Chondrocyte (in vitro differentiated cells): ENCODE results near the gene RELCH. TPM values are rescaled to one million over a fixed set of nuclear protein-coding genes. Genes with fewer than 3 reads are reported as not detected.

ENCODE experiments used
- DNase-seq: peaks from one replicate; pipeline ENCODE4 v3.0.0; 2021; ENCODE audit warnings: mixed read lengths, low spot score
- H3K27ac Mint-ChIP-seq: one replicate; pipeline ENCODE4 v1.8.0; 2021; ENCODE audit warnings: mild to moderate bottlenecking, moderate library complexity, mixed read lengths; ENCODE audit not compliant: unreplicated experiment
- H3K27me3 Mint-ChIP-seq: 2 replicates; pipeline ENCODE4 v1.8.0; 2021; ENCODE audit warnings: low read depth, mixed read lengths
- H3K36me3 Mint-ChIP-seq: 2 replicates; pipeline ENCODE4 v1.8.0; 2021; ENCODE audit warnings: low read depth, mixed read lengths
- H3K4me1 Mint-ChIP-seq: 2 replicates; pipeline ENCODE4 v1.8.0; 2021; ENCODE audit warnings: low read depth, mild to moderate bottlenecking, mixed read lengths
- H3K4me3 Mint-ChIP-seq: one replicate; pipeline ENCODE4 v1.8.0; 2021; ENCODE audit warnings: mild to moderate bottlenecking, moderate library complexity, mixed read lengths; ENCODE audit not compliant: unreplicated experiment
- H3K9me3 Mint-ChIP-seq: 2 replicates; pipeline ENCODE4 v1.8.0; 2021; ENCODE audit warnings: low read depth, mixed read lengths
- CTCF ChIP-seq: fragments of 200-600 bp; sonication (generic); IDR thresholded peaks from 2 replicates; pipeline ENCODE4 v1.5.0; 2021; ENCODE audit warnings: antibody characterized with exemption, mild to moderate bottlenecking, moderate library complexity
- total RNA-seq: library from RNA; stranded (reverse); gene quantifications from 3 replicates; pipeline ENCODE4 v1.2.1, GENCODE V29; 2021

RELCH gene
- total RNA-seq, 1 donor from 2014 or later = 15.2 TPM

- no peak for DNase-seq
- TF ChIP-seq CTCF = no peak
- Mint-ChIP-seq H3K27ac (no peak overlapping the region), H3K36me3 (no peaks in the 10 kb centered on the region), H3K9me3 (no peaks in the 10 kb centered on the region), H3K4me1 (peaks cover 3% of the 10 kb centered on the region), H3K4me3 (no peak overlapping the region), H3K27me3 (peaks cover 31% of the 10 kb centered on the region)
Observed at GRCh38 chr18:62337336-62337735, 150.3 kb downstream of the RELCH start.

DNA sequence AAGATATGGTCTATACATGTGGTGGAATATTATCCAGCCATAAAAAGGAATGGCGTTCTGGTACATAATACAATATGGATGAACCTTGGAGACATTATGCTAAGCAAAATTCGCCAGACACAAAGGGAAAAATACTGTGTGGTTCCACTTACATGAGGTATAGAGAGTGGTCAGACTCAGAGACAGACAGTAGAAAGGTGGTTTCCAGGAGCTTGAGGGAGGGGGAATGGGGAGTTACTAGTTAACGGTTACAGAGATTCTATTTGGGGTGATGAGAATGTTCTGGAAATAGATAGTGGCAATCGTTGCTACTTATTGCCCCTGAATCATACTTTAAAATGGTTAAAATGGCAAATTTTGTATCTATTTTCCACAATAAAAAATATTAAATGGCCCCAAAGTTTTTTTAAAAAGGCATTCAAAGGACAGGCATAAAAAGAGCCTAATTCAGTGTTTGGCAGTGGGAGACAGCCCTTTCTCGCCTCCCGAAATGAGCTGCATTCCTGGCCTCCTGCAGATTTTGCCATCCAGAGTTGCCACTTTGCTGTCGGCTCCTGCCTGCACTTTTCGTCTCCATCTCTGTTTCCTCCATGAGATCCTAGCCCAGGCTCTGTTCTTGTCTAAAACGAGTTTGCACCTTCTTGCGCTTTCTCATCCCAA lies 151.5 kb downstream of the RELCH start:
- Mint-ChIP-seq H3K27me3 (peaks cover 30% of the 10 kb centered on the region), H3K27ac (no peak overlapping the region), H3K4me3 (no peak overlapping the region), H3K36me3 (no peaks in the 10 kb centered on the region), H3K4me1 (peaks cover 3% of the 10 kb centered on the region), H3K9me3 (no peaks in the 10 kb centered on the region)
- TF ChIP-seq CTCF = no peak
- DNase-seq = no peak

- TF ChIP-seq CTCF = no peak
- Mint-ChIP-seq H3K27ac (no peak overlapping the region), H3K36me3 (no peaks in the 10 kb centered on the region), H3K4me3 (no peak overlapping the region), H3K4me1 (peaks cover 3% of the 10 kb centered on the region), H3K9me3 (no peaks in the 10 kb centered on the region), H3K27me3 (peaks cover 33% of the 10 kb centered on the region)
- DNase-seq = no peak
Observed at GRCh38 chr18:62339106-62339988, 152.3 kb downstream of the RELCH start.

DNA sequence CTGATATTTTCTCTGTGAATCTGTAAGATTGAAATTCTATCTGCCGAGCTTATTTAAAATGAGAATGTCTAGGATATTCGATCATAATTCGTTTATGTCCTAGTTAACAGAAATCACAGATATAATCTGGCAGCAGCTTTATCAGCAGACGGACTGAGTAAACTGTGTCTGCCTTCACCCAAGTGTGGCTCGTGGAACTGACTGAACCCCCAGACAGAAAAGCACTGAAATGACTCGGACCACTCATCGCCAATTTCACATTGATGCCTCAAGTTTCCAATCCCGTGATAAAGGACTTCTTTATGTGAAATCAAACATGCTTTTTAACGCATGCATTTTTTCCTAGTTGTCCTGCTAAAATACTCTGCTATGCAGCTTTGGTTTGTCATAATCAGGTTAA lies 153.9 kb downstream of the RELCH start:
- no peak for TF ChIP-seq CTCF
- Mint-ChIP-seq H3K27me3 (peaks cover 44% of the 10 kb centered on the region), H3K4me3 (no peak overlapping the region), H3K27ac (no peak overlapping the region), H3K9me3 (no peaks in the 10 kb centered on the region), H3K4me1 (peaks cover 3% of the 10 kb centered on the region), H3K36me3 (no peaks in the 10 kb centered on the region)
- DNase-seq = no peak

DNA sequence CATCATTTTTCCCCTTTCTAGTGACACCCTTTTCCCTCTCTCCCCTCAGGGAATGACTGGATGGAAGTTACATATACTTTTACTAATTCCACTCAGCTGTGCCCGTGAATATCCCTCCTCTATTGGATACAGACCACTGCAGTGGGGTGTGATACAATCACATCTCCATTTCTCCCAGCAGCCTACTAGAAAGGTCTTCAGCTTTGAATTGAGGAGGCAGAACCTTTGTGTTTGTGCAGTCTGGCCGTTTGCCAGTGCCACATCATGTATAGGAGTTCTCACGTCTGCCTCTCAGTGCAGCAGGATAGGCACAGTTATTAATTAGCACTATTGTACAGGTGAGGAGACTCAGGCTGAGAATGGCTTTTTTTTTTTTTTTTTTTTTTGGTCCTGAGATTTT lies 154.4 kb downstream of the RELCH start:
- no peaks in the 10 kb centered on the region for H3K9me3 Mint-ChIP-seq

More for the DNA sequence above, 154.4 kb downstream of the RELCH start:
- TF ChIP-seq CTCF = no peak
- H3K36me3 Mint-ChIP-seq = no peaks in the 10 kb centered on the region
- peaks cover 3% of the 10 kb centered on the region for H3K4me1 Mint-ChIP-seq
- DNase-seq = no peak
- H3K27ac Mint-ChIP-seq = no peak overlapping the region
- H3K4me3 Mint-ChIP-seq = no peak overlapping the region
- peaks cover 44% of the 10 kb centered on the region for H3K27me3 Mint-ChIP-seq
